GM21528 (cell line): ENCODE results near the gene KIF13A.
A peak's percentile ranks its signal among the peaks of the same experiment; 100 is the strongest.
"Not testable (repeated sequence)": the region's sequence is repeated elsewhere in the genome, so short reads cannot be mapped to it uniquely, and the experiment has no call there.

Experiments
- ATAC-seq: cut with Tn5 transposase; IDR thresholded peaks from one replicate; pipeline ENCODE4 v1.9.1; 2021; ENCODE audit warnings: mild to moderate bottlenecking, moderate library complexity; ENCODE audit not compliant: unreplicated experiment, low FRiP score

The KIF13A gene

DNA sequence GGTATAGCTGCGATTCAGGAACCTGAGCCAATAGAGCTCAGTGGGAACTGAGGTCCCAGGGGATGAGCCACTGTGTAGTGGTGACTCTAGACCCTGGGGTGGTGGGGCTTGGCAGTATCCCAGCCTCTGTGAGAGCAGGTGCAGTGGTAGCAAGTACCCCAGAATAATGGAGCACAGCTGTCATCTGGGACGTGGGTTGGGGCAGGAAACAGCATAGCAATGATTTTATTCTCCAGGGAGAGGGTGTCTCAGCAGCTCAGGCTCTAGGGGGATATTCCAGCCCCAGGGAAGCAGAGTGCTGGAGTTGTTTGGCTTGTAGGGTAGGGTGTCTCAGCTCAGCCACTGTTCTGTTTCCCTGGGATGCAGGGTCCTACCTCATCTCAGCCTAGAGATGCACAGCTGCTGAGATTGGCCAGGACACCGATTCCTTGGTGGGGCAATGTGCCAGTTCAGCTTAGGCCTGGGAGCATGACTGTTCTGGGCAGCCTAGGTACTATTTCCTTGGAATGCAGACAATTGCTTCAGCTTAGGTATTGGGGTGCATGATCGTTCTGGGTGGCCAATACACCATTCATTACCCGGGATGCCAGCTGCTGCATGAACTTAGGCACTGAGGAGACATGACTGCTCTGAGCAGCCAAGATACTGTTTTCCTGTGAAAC lies 246.7 kb downstream of the KIF13A start:
- ATAC-seq, result no peak

- ATAC-seq, result no peak
Observed at GRCh38 chr6:17737704-17738252, 249.7 kb downstream of the KIF13A start.

- not testable (repeated sequence) for ATAC-seq
Observed at GRCh38 chr6:17735311-17735710, 252.1 kb downstream of the KIF13A start.

GRCh38 chr6:17730078-17730704 lies 257.2 kb downstream of the KIF13A start:
- no peak for ATAC-seq

GRCh38 chr6:17729223-17730077 lies 258.0 kb downstream of the KIF13A start:
- ATAC-seq, result no peak

DNA sequence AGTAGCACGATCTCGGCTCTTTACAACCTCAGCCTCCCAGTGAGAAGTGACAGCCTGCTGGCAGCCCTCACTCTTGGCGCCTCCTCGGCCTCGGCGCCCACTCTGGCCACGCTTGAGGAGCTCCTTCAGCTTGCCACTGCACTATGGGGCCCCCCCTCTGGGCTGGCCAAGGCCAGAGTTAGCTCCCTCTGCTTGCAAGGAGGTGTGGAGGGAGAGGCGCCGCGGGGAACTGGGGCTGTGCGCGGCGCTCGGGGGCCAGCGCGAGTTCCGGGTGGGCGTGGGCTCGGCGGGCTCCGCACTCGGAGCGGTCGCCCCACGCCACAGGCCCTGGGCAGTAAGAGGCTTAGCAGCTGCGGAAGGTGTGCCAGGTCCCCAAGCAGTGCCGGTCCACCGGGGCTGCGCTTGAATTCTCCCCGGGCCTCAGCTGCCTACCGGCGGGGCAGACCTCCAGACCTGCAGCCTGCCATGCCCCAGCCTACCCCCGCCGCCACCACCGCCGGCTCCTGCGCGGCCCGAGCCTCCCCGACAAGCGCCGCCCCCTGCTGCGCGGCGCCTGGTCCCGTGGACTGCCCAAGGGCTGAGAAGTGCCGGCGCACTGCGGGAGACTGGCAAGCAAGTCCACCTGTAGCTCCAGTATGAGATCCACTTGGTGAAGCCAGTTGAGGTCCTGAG lies 258.7 kb downstream of the KIF13A start:
- ATAC-seq, result no peak

GRCh38 chr6:17725083-17725482 lies 262.4 kb downstream of the KIF13A start:
- no peak for ATAC-seq

- ATAC-seq, result no peak
Observed at GRCh38 chr6:17724341-17724740, 263.1 kb downstream of the KIF13A start.

GRCh38 chr6:17721671-17722070 lies 265.8 kb downstream of the KIF13A start:
- no peak for ATAC-seq

GRCh38 chr6:17719323-17720041 lies 268.0 kb downstream of the KIF13A start:
- ATAC-seq, result no peak

DNA sequence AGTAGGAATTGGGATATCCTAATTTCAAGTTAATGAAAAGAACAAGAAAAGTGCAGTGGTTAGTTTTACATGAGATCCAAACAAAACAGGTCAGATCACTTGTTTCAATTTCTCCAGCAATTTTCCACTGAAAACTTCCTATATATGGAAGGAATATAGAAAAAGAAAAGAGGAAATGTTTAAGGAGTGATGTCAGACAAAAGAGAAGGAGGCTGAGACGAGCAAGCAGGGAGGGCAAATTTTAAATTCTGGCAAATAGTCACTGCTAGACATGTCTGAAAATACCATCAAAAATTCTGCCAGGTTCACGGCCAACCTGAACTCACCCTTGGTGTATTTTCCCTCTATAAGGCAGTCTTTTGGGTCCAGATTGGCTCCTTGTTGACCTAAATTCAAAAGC lies 271.2 kb downstream of the KIF13A start:
- no peak for ATAC-seq

DNA sequence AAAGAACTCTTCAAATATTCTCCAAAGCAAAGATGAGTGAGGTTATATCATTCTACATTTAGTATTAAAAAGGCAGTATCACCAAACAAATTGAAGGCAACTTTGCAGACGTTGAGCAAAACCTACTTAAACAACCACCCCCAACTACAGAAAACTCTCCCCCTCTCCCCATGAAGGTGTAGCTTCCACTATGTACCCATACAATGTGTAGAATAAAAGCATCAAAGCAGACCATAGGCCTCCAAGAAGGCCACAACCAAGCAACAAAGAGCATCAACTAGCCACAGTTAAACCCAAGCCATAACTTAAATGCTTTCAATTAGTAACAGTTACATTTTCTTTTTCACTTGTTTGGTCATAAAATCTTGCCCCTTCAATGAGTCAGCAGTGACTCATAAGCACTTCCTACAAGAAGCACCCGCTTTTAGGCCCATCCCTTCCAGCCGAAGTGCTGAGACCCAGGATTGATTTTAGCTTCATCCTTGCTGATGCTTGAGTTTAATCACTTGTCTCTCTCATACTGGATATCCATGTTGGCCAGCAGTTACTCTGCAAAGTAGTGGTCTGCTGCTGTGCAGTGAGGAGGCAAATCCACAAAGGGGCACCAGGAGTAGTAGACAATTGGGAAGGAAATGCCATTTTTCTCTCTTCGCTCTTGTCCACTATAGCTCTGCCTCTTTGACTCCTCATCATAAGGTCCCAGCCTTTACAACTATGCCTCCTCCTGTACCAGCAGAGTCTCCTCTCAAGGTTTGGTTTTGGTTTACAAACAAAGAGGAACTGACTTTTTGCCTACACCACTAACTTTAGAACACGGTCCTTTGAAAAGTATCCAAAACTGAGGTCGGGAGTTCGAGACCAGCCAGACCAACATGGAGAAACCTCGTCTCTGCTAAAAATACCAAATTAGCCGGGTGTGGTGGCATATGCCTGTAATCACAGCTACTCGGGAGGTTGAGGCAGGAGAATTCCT lies 272.3 kb downstream of the KIF13A start:
- peak; percentile 78 for ATAC-seq

DNA sequence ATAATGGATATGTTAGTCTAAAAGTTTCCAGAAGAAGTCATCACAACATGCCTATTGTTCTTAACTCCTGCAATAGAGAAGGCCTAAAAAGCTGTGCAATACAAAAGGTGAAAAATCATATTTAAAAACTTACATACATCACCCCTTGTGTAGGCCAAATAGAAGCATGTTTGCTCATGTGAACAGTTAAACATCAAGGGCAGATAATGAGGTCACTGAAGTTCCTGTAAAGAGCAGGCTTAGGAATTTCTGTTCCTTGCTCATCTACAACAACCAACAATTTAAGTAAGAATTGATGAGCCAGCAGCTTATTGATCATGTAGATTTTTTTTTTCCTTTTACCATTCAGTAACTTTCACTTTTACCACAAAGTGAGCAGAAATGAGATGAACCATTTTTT lies 273.3 kb downstream of the KIF13A start:
- no peak for ATAC-seq

DNA sequence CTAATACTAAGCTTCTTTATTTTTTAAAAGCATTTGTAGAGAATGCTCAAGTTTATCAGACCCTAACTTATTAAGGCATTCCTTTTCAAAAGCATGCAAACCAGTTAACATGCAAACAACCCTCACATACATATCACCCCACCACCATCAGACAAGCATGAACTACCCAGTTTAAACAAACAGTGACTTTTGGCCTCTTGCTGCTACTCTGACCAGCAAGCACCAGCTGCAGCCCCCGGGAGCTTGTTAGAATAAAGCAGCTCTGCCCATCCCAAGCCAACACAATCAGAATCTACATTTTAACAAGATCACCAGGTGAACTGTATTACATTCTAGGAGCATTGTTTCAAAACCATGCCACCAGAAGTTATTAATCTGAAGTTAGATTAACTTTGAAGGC lies 274.9 kb downstream of the KIF13A start:
- no peak for ATAC-seq

GRCh38 chr6:17710331-17710730 lies 277.1 kb downstream of the KIF13A start:
- ATAC-seq, result no peak

DNA sequence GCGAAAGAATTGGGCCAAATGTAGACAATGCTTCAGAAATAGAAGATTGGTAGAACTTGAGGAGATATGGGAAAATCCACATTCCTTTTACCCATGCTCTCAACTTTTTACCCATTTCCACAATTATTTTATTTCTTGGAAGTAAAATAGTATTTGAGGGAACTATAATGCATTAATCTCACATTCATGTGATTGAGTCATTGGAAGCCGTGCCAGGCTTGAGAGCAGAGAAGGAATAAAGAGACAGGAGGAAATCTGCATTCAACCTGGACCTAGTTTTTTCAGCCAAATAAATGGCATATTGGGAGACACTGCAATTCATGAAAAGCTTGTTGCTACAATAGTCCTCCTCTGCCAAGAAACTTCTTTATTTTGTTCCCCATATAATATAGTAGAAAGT lies 278.0 kb downstream of the KIF13A start:
- ATAC-seq, result no peak
